ENCODE results near the gene FTMT.

- TF ChIP-seq CTCF (conservative IDR thresholded peaks at IDR 0.05; ENCODE audit: low read length) (no peak), EZH2phosphoT487 (IDR thresholded peaks at IDR 0.05; ENCODE audit: borderline replicate concordance) (no peak)
These were observed 15.7 kb downstream of the FTMT start for GRCh38 chr5:121867403-121867802.

All from Loucy (cell line).